A673 (cell line): Measurements from ENCODE around the gene PTPRK. TPM values are rescaled to one million over a fixed set of nuclear protein-coding genes. Genes with fewer than 3 reads are reported as not detected.

Experiments used
- BruUV-seq: library from RNA; stranded (reverse); fragments of 400-500 nt; replicated peaks from 2 replicates; lab custom pipeline; 2021; lab: Mats Ljungman, UMichigan
- CTCF ChIA-PET: fragments of 300-600 bp; sonication (Branson Sonifier 250); formaldehyde crosslinking; loops from one replicate; lab custom pipeline; 2022; ENCODE audit warnings: antibody characterized with exemption; lab: Charles Lee
- POLR2A ChIA-PET: fragments of 300-600 bp; sonication (Branson Sonifier 250); formaldehyde crosslinking; loops from one replicate; lab custom pipeline; 2022; ENCODE audit warnings: antibody characterized with exemption; ENCODE audit not compliant: low non-redundant PET; lab: Charles Lee
- DNase-seq: peaks from one replicate; pipeline ENCODE4 v3.0.0-alpha.2; 2015; ENCODE audit warnings: low spot score
- H3K27ac ChIP-seq: fragments of 200-600 bp; sonication (generic); 2 replicates; pipeline ENCODE4 v1.5.1; 2016; ENCODE audit warnings: mixed run types, low read depth, mild to moderate bottlenecking, mixed read lengths, antibody characterized with exemption, low read length; ENCODE audit not compliant: poor library complexity, severe bottlenecking
- H3K27me3 ChIP-seq: fragments of 200-600 bp; sonication (generic); replicated peaks from 2 replicates; pipeline ENCODE4 v1.6.1; 2017; ENCODE audit warnings: mixed run types, low read depth, mild to moderate bottlenecking, mixed read lengths, antibody characterized with exemption, low read length; ENCODE audit not compliant: insufficient read depth, poor library complexity
- H3K36me3 ChIP-seq: fragments of 200-600 bp; sonication (generic); 2 replicates; pipeline ENCODE4 v1.6.1; 2016; ENCODE audit warnings: mixed run types, mild to moderate bottlenecking, mixed read lengths, antibody characterized with exemption, low read length; ENCODE audit not compliant: insufficient read depth, poor library complexity, severe bottlenecking
- H3K4me1 ChIP-seq: fragments of 200-600 bp; sonication (generic); 2 replicates; pipeline ENCODE4 v1.6.1; 2017; ENCODE audit warnings: mixed run types, mild to moderate bottlenecking, mixed read lengths, antibody characterized with exemption, low read length; ENCODE audit not compliant: insufficient read depth, poor library complexity, severe bottlenecking
- H3K4me3 ChIP-seq: fragments of 200-600 bp; sonication (generic); 2 replicates; pipeline ENCODE4 v1.5.1; 2016; ENCODE audit warnings: low read depth, mixed run types, mild to moderate bottlenecking, mixed read lengths, low read length; ENCODE audit not compliant: poor library complexity, severe bottlenecking
- H3K9me3 ChIP-seq: fragments of 200-600 bp; sonication (generic); 2 replicates; pipeline ENCODE4 v1.6.1; 2016; ENCODE audit warnings: mixed run types, low read depth, mild to moderate bottlenecking, mixed read lengths, antibody characterized with exemption, low read length; ENCODE audit not compliant: poor library complexity, severe bottlenecking
- EZH2 ChIP-seq: fragments of 200-600 bp; sonication (generic); IDR thresholded peaks from 2 replicates; pipeline ENCODE4 v1.6.1; 2017; ENCODE audit warnings: borderline replicate concordance, low read depth, mild to moderate bottlenecking, mixed read lengths, antibody characterized with exemption, low read length; ENCODE audit not compliant: poor library complexity, severe bottlenecking
- intact Hi-C: fragments of 100-400 bp; cut with micrococcal nuclease; formaldehyde crosslinking; loops from one replicate; pipeline ENCODE4 v1.10.0; 2022; ENCODE audit not compliant: unreplicated experiment
- total RNA-seq: library from RNA; stranded (reverse); gene quantifications from 2 replicates; pipeline ENCODE4 v1.2.3, GENCODE V29; 2021
- TF ChIP-seq, protein P1 (sequence below): fragments of 300-800, 200-600 bp; sonication (generic); conservative IDR thresholded peaks from 2 replicates; pipeline ENCODE4 v1.5.1; 2017; ENCODE audit warnings: low read depth, mild to moderate bottlenecking, antibody characterized with exemption, low read length, moderate library complexity, mixed read lengths

The PTPRK gene
- total RNA-seq, 1 experiment from 2014 or later, result 77.3 TPM

DNA sequence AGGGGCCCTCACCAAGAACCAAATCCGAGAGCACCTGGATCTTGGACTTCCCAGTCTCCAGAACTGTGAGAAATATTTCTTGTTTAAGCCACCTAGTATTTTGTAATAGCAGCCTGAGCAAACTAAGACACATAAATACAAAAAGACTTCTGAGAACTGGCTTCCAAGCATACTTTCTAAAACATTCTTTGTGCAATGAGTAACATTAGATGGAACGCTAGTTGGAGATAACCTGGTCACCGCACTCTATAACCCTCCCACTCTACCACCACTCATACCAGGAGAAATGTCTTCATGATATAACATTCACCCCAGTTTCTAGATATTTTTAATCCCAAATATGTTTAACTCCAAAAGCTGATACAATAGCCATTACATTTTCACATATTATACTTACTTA, 450.0 kb downstream of the PTPRK start:
- no peak for TF ChIP-seq EZH2
- TF ChIP-seq, protein P1, sequence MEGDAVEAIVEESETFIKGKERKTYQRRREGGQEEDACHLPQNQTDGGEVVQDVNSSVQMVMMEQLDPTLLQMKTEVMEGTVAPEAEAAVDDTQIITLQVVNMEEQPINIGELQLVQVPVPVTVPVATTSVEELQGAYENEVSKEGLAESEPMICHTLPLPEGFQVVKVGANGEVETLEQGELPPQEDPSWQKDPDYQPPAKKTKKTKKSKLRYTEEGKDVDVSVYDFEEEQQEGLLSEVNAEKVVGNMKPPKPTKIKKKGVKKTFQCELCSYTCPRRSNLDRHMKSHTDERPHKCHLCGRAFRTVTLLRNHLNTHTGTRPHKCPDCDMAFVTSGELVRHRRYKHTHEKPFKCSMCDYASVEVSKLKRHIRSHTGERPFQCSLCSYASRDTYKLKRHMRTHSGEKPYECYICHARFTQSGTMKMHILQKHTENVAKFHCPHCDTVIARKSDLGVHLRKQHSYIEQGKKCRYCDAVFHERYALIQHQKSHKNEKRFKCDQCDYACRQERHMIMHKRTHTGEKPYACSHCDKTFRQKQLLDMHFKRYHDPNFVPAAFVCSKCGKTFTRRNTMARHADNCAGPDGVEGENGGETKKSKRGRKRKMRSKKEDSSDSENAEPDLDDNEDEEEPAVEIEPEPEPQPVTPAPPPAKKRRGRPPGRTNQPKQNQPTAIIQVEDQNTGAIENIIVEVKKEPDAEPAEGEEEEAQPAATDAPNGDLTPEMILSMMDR, result no peak
- intact Hi-C loops, result no loop called here
- POLR2A ChIA-PET, result no interaction called here

DNA sequence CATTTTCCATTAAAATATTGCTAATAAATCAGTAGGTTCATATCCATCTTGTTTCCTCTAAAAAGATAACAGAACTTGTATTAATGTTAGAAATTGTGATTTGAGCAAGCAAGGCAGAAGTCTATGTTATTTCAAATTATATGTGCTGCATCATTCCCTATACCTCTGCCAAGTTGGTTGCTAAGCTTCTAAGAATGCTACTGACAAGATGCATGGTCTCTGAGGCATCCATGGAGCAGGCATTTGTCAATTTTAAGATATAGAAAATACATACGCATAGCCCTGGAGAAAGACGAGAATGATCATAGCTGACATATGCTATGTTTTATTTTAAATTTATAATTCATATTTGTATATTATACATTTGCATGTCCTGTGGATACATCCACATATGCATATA, 451.2 kb downstream of the PTPRK start:
- no TSS peak for BruUV-seq
- Histone ChIP-seq H3K9me3 (no peaks in the 10 kb centered on the region), H3K27me3 (no peaks in the 10 kb centered on the region), H3K4me3 (no peak overlapping the region), H3K4me1 (peaks cover 20% of the 10 kb centered on the region), H3K27ac (no peak overlapping the region), H3K36me3 (no peaks in the 10 kb centered on the region)
- CTCF ChIA-PET, result no interaction called here
- POLR2A ChIA-PET, result no interaction called here
- no peak for DNase-seq
- intact Hi-C loops, result no loop called here
- TF ChIP-seq, protein P1, result no peak
- TF ChIP-seq EZH2, result no peak

More for the DNA sequence above, 450.0 kb downstream of the PTPRK start:
- Histone ChIP-seq H3K36me3 (no peaks in the 10 kb centered on the region), H3K9me3 (no peaks in the 10 kb centered on the region), H3K4me3 (no peak overlapping the region), H3K27me3 (no peaks in the 10 kb centered on the region), H3K4me1 (peaks cover 9% of the 10 kb centered on the region), H3K27ac (no peak overlapping the region)
- no peak for DNase-seq
- CTCF ChIA-PET, result no interaction called here
- no TSS peak for BruUV-seq

DNA sequence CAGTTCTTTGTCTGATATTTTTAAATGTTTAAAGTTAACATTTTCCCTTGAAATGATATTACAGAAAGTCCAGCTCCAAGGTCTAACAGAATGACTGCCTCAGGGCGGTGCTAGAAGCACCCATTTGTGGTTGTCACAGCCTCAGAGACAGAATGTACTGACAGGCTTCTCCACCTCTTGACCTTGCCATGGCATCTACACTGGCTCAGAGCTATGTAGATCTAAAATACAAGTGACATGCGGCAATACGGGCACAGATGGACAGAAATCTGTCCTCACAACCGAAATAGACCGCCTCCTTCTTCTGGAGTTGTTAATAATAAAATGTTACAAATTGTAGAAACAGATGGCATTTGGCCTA, 452.3 kb downstream of the PTPRK start:
- intact Hi-C loops, result no loop called here
- H3K36me3 ChIP-seq, result no peaks in the 10 kb centered on the region
- no TSS peak for BruUV-seq
- TF ChIP-seq, protein P1, result no peak
- TF ChIP-seq EZH2, result no peak
- H3K4me3 ChIP-seq, result no peak overlapping the region
- CTCF ChIA-PET, result no interaction called here
- no peak for DNase-seq
- peaks cover 24% of the 10 kb centered on the region for H3K4me1 ChIP-seq
- H3K9me3 ChIP-seq, result no peaks in the 10 kb centered on the region
- POLR2A ChIA-PET, result no interaction called here
- H3K27me3 ChIP-seq, result no peaks in the 10 kb centered on the region
- no peak overlapping the region for H3K27ac ChIP-seq
